Measurements from ENCODE around the gene IDUA.

Gene IDUA

DNA sequence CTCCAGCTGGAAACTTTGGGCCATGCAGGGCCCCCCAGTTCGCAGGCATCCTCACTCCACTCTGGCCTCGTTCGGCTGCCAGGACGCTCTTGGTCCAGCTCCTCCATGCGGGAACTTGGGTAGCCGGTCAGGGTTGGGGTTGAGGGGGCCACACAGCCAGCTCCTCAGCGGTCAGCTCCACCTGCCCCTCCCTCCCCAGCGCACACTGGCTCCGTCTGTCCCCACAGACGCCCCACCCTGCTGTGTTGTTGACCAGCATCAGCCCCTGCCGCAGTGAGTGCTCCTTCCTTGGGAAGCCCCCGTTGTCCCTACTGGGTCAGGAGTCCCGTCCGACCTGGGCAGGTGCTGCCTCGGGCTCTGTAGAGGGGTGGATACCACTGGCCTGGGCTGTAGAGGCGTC is 30.4 kb downstream of the IDUA start:
- DNase-seq (ENCODE audit: low read depth), result no peak

DNA sequence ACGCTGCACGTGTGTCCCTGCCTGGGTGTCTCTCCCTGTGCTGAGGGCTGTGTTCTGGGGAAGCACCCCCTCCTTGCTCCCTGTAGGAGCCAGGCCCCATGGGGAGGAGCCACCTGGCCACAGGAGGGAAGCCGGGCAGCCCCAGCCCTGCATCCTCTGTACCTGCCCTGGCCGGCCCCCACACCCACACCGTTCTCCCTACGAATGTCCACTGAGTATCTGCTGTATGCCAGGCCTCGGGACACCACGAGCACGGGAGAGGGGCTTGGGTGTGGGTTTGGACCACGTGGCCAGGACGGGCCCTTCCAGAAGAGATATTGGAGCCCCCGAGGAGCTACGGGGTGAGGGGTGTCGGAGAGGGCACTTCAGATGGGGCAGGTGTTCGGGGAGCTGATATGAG is 30.9 kb downstream of the IDUA start:
- no peak for DNase-seq (ENCODE audit: low read depth)

DNA sequence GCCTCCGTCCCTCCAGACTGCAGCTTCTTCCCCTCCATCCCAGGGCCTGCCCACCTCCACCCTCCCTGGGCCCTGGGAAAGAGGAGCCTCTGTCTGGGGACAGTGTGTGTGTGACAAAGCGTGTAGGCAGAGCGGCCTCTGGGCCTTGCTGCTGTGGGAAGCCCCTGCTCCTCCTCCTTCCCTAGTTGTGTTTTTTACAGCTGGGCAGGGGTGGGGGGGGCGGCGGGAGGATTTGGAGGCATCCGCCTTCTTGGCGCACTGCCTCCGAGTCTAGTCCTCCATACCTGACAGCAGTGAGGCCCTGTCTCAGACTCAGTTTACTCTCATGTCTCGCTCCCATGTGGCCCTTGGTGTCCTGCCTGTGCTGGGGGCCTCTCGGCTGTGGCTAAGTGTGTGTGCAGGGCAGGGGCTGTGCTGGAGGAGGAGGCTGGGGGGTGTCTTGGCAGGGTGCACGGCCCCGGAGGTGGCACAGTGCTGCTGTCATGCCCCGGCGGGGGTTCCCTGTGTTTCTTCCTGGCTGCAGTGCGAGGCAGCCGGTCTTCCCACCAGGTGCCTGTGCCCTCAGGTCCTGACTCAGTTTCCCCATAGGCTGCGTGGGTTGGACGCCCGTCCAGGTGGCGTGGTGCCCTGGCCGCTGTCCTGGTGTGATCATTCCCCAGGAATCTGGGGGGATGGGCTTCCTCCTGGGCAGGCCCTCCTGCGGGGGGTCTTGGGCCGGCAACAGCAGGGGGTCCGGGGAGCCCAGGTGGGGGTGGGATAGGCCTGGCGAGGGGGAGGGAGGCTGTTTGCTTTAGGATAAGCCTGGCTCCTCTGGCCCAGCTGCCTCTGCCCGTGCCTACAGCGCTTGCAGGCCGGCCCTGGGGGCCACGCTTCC is 31.5 kb downstream of the IDUA start:
- no peak for DNase-seq (ENCODE audit: low read depth)

DNA sequence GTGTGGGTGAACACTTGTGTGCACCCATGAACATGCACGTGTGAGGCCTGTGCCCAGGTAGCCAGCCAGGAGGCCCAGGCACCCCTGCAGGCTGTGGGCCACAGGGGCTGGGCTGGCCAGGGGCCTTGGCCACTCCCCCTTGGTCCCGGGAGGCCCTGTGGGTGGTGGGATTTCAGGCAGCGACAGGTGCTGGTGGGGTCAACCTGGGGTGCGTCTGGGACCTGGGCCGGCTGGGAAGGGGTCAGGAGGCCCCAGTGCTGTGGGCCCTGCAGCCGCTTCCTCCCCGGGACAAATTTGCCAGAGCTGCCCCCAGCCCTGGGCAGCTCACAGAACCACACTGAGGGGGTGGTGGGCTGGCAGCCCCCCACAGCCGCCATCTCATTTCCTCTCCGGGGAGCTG is 32.5 kb downstream of the IDUA start:
- DNase-seq (ENCODE audit: low read depth), result no peak

DNA sequence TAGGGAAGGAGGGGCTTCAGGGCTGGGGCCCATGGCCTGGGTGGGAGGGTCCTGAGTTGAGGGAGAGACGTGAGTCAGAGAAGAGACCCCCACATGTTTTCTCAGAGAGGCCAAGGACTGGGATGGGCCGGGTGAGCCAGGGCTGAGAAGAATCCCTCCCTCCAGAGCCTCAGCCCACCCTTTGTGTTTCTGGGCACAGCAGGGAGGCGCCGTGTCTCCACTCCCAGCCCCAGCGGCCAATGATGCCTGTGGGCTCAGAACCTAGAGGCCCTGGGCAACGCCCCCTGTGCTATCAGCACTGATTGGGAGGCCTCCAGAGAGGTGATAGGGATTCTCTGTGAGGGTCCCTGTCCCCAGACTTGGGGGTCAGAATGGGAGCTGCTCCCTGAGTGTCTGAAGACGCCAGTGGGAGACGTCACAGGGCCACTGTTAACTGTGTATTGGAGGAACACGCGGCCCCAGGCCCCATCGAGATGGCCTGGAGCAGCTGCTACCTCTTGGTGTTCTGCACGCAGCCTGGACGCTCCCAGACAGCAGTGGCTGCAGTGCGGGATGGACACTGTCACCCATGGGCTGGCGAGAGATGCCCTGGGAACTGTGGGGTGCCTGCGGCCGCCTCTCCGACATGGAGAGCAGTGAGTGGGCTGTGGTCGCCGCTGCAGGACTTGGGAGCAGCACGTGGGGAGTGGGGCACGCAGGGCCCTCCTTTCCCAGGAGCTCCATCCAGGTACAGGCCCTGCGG is 33.1 kb downstream of the IDUA start:
- no peak for DNase-seq (ENCODE audit: low read depth)

DNA sequence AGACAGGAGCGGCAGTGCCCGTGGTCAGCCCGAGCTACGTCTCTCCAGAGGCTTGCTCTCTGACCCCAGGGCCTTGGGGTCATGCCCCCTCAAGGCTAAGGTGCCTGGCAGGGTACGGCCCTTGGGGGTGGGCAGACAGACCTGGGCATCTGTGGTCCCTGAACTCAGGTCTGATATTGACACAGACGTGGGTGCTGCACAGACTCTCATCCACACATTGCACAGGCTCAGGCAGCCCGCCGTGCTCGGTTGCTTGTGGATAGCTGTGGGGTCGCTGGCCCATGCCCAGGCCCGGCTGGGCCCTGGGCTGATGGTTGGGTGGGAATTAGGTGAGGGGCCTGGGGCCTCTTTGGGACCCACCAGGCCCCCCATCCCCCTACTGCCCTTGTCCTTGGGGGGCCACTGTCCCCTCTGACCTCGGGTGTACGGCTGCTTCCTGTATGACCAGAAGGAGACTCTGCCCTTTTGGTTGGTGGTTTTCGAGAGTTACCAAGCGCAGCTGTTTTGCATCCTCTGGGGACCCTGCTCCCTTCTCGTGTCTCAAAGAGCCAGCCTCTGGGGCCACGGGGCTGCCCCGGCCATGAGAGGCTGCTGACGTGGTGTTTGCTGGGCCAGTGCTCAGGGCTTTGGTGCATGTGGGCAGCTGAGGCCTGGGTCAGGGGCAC is 34.7 kb downstream of the IDUA start:
- DNase-seq (ENCODE audit: low read depth), result no peak

DNA sequence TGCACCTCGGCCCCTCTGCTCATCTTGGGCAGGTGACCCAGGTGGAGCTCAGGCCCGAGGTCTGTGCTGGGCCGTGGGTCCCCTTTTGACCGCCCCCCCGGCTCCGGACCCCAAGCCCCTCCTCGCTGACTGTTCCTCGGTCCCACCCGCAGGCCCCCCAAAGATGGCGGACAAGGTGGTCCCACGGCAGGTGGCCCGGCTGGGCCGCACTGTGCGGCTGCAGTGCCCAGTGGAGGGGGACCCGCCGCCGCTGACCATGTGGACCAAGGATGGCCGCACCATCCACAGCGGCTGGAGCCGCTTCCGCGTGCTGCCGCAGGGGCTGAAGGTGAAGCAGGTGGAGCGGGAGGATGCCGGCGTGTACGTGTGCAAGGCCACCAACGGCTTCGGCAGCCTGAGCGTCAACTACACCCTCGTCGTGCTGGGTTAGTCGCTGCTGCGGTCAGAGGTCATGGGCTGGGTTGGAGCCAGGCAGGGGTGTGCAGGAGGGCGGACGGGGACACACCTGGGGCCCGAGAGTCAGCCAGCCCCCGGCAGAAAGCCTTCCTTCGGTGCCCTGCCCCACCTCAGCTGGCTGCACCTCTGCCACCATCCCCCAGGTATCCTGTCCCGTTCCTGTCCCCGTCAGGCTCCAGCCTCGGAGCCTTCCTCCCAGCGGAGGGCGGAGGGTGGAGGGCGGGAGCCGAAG is 35.4 kb downstream of the IDUA start:
- DNase-seq (ENCODE audit: low read depth), result no peak

DNA sequence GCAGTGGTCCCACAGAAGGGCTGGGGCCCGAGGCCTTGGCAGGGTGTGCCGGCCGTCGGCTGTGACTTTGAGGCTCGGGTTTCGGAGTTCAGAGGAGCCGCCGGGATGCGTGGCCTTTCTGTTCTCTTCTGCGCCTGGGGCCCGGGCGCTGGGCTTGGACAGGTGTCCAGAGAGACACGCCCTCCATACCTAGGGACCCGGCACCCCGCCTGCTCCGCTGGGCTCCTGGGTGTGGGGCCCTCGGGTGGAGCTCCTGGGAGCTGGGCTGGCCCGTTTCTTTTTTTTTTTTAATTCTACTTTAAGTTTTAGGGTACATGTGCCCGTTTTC is 35.9 kb downstream of the IDUA start:
- no peak for DNase-seq (ENCODE audit: low read depth)

DNA sequence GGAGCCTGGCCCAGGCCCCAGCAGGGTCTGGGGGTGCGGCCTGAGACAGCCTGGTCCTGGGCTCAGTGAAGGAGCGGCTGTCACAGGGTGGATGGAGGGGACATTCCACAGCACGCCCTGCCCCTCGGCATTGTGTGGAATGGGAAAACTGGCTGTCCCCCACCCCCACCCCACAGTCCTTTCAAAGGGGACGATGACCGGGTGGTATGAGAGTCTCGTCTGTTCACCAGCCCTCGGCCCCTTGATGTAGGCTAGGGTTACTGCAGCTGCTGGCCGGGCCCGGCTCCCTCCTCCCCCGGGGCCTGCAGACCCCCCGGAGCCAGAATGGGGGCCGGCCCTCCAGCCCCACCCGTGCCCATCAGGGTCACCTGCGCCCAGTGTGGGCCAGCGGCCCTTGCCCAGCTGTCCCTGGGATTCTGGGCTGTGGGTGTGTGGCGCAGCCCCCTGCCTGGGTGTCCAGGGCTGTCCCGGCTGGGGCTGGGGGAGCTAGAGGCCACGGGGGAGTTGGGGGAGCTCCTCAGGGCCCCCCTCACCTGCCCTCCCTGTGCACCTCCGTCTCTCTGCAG is 36.3 kb downstream of the IDUA start:
- no peak for DNase-seq (ENCODE audit: low read depth)

DNA sequence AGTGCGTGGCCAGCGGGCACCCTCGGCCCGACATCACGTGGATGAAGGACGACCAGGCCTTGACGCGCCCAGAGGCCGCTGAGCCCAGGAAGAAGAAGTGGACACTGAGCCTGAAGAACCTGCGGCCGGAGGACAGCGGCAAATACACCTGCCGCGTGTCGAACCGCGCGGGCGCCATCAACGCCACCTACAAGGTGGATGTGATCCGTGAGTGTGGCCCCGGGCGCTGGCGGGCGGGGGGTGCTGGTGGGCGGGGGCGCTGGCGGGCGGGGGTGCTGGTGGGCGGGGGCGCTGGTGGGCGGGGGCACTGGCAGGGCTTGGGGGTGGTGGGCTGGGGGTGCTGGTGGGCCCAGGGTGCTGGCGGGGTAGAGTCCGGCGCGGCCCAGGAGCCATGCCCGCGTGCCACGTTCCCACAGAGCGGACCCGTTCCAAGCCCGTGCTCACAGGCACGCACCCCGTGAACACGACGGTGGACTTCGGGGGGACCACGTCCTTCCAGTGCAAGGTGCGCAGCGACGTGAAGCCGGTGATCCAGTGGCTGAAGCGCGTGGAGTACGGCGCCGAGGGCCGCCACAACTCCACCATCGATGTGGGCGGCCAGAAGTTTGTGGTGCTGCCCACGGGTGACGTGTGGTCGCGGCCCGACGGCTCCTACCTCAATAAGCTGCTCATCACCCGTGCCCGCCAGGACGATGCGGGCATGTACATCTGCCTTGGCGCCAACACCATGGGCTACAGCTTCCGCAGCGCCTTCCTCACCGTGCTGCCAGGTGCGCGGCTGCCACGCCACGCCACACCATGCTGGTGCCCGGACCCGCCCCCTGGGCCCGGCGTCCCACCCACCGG is 37.3 kb downstream of the IDUA start:
- DNase-seq (ENCODE audit: low read depth), result no peak

DNA sequence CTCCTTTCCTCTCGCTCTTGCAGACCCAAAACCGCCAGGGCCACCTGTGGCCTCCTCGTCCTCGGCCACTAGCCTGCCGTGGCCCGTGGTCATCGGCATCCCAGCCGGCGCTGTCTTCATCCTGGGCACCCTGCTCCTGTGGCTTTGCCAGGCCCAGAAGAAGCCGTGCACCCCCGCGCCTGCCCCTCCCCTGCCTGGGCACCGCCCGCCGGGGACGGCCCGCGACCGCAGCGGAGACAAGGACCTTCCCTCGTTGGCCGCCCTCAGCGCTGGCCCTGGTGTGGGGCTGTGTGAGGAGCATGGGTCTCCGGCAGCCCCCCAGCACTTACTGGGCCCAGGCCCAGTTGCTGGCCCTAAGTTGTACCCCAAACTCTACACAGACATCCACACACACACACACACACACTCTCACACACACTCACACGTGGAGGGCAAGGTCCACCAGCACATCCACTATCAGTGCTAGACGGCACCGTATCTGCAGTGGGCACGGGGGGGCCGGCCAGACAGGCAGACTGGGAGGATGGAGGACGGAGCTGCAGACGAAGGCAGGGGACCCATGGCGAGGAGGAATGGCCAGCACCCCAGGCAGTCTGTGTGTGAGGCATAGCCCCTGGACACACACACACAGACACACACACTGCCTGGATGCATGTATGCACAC is 38.2 kb downstream of the IDUA start:
- DNase-seq (ENCODE audit: low read depth), result no peak

DNA sequence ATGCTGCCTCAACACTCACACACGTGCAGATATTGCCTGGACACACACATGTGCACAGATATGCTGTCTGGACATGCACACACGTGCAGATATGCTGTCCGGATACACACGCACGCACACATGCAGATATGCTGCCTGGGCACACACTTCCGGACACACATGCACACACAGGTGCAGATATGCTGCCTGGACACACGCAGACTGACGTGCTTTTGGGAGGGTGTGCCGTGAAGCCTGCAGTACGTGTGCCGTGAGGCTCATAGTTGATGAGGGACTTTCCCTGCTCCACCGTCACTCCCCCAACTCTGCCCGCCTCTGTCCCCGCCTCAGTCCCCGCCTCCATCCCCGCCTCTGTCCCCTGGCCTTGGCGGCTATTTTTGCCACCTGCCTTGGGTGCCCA is 39.3 kb downstream of the IDUA start:
- peak; percentile 12 for DNase-seq (ENCODE audit: low read depth)

DNA sequence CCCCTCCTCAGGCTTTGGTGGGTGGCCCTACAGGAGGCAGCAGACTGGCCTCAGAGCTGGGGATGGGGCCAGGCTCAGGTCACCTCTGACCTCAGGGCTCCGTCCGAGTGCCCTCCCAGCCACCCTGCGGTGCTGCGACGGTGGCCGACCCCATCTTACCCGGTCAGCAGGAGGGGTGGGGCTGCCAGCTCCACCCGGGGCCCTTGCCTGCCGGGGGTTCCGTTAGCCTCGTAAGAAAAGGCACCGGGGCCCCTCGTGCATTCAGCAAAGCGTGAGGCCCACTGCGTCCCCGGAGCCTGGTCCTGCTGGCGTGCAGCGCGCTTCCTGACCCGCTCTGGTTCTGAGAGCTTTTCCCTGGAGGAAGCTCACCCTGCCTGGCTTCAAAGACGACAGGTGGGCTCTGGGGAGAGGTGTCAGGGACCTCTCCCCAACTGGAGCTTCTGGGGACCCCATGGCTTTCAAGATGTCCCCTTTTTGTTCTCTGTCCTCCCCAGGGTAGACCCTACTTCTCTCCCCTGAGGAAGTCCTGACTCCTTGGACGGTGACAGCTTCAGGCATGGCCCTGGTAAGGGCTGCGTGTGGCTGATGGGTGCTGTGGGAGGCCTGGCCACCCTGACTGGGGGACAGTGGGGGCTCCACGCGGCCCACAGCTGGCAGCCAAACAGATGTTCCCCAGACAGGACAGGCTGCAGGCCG is 40.5 kb downstream of the IDUA start:
- DNase-seq (ENCODE audit: low read depth), result no peak

DNA sequence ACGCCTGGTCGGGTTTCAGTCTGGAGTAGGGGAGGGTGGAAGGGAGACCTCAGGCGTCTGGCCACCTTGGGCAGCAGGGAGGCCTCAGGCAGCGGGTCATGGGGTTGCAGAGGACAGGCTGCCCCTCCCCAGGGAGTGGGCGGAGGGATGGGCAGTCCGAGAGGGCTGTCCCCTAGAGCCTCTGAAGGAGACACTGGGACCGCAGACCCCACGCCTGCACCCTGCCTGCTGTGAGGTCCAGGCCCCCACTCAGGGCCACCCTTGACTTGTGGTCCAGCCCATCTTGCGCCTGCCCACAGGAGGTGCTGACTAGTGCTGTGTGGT is 41.0 kb downstream of the IDUA start:
- DNase-seq (ENCODE audit: low read depth), result no peak

DNA sequence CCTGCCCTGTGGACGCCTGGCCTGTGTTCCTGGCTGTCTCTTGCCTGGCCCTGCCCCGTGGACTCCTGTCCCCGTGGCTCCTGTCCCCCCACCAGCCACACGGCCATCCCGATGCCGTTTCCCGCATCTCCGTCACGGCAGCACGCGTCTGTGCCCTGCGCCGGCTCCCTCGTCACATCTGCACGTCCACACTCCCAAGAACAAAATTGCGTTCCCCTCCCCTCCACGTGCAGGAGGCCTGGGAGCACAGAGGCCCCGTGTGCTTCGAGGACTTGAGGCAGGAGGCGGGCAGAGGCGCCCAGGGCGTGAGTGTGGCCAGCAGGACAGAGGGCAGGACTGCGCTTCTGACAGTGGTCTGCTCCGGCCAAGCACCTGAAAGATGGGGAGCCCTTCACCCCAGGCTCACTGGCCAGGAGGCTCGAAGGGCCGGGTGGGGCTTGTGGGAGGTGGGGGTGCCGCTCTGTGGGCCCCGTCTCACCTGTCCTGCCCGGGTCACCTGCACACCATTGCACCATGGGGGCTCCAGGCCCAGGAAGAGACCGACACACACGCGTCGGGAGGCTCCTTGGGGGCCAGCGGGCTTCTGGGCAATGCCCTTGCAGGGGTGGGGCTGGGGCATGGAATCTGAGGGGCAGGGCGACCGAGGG is 41.9 kb downstream of the IDUA start:
- no peak for DNase-seq (ENCODE audit: low read depth)

DNA sequence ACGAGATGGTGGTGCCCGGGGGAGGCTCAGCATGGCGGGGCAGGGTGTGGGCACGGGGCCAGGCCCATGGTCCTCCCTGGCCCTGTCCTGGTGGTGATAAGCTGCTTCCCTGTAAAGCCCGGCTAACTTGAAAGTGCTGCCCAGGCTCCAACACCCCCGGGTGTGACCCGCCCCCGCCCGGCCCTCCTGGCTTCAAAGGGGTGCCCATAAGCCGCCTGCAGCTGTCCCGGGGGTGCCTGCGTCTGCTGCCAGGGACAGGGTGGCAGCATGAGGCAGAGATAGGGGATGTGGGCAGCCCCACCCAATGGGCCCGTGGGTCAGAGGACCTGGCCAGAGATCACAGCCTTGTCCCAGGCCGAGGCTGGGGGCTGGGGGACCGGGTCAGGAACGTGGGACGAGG is 42.7 kb downstream of the IDUA start:
- DNase-seq (ENCODE audit: low read depth), result no peak

DNA sequence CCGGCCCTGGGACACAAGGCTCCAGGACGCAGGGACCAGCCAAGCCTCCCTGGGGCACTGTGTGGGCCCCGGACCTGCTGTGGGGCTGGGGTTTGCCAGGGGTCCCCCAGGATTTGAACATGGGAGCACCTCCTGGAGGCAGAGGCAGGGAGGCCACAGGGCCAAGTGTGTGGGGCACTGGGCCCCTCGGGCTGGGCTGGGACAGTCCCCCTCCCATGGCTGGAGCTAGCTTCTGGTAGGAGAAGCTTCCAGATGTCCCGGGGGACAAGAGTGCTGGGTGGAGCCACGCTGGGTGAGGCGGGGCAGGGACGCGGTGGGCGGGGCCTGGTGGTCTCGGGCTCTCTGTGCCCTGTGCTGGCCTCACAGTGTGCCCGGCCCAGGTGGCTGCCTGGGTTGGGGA is 43.2 kb downstream of the IDUA start:
- DNase-seq (ENCODE audit: low read depth), result no peak

DNA sequence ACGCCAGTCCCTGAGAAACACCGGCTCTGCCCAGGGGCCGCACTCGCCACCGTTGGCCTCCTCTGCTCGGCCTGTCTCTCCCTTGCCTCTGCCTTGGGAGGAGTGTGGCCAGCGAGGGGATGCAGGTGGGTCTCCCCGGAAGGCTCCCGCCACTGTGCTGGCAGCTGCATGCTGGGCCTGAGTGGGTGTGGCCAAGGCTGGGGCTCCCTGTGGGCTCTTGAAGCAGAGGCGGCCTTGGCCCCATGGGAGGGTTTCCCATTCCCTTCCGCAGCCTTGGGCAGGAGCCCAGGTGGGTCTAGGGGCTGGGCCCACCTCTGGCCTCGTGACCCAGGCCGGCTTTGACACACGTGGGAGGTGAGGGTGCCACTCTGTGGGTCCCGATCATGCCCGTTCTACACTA is 43.7 kb downstream of the IDUA start:
- no peak for DNase-seq (ENCODE audit: low read depth)

DNA sequence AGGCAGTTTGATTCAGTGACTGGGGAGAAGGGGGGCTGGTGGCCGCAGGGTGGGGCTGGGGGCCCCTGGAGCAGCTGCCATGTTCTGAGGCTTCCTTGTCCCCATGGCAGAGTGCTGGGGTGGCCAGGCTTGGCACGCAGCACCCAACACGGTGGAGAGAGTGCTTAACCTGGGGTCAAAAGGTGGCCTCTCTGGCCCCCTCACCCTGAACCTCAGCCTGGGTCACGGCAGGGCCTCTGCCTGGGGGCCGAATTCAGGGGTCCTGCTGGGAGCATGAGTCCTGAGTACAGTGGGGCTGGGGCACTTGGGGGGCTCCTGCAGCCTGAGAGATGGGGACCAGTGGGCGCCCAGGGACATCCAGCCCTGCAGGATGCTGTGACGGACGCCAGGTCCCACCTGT is 44.5 kb downstream of the IDUA start:
- DNase-seq (ENCODE audit: low read depth), result no peak

Measured in activated T-helper 9 cell treated with anti-CD3 and anti-CD28 coated beads, Interleukin-2, amount 50 U/mL, for 16 hours (primary cell).